H9 (cell line): ENCODE results near the gene PTPRR. TPM values are rescaled to one million over a fixed set of nuclear protein-coding genes. Genes with fewer than 3 reads are reported as not detected.

ENCODE experiments used
- DNase-seq: peaks from one replicate; pipeline ENCODE4 v3.0.0-alpha.2; 2017
- H2AFZ ChIP-seq: one replicate; pipeline ENCODE4 v1.6.1; 2013; ENCODE audit warnings: mild to moderate bottlenecking, low read length, control low read depth, moderate library complexity
- H2AK5ac ChIP-seq: 2 replicates; pipeline ENCODE4 v1.6.1; 2013; ENCODE audit warnings: low read length, control low read depth, mixed read lengths; ENCODE audit not compliant: insufficient read length
- H2BK120ac ChIP-seq: one replicate; pipeline ENCODE4 v1.6.1; 2013; ENCODE audit warnings: low read depth, mild to moderate bottlenecking, low read length, control low read depth, inconsistent platforms; ENCODE audit not compliant: poor library complexity, severe bottlenecking
- H2BK12ac ChIP-seq: 2 replicates; pipeline ENCODE4 v1.6.1; 2013; ENCODE audit warnings: low read length, control low read depth, mixed read lengths, low read depth; ENCODE audit not compliant: insufficient read length
- H2BK15ac ChIP-seq: 2 replicates; pipeline ENCODE4 v1.6.1; 2013; ENCODE audit warnings: low read depth, low read length, control low read depth
- H2BK20ac ChIP-seq: one replicate; pipeline ENCODE4 v1.6.1; 2013; ENCODE audit warnings: low read depth, mild to moderate bottlenecking, low read length, control low read depth, inconsistent platforms; ENCODE audit not compliant: poor library complexity, severe bottlenecking
- H2BK5ac ChIP-seq: 2 replicates; pipeline ENCODE4 v1.6.1; 2013; ENCODE audit warnings: low read length, control low read depth, mixed read lengths; ENCODE audit not compliant: insufficient read length
- H3K14ac ChIP-seq: 2 replicates; pipeline ENCODE4 v1.6.1; 2013; ENCODE audit warnings: low read length, control low read depth; ENCODE audit not compliant: insufficient read depth
- H3K18ac ChIP-seq: 2 replicates; pipeline ENCODE4 v1.6.1; 2013; ENCODE audit warnings: low read depth, mild to moderate bottlenecking, mixed read lengths, low read length, control low read depth; ENCODE audit not compliant: insufficient read length
- H3K23ac ChIP-seq: 2 replicates; pipeline ENCODE4 v1.6.1; 2013; ENCODE audit warnings: low read length, control low read depth, mixed read lengths, low read depth; ENCODE audit not compliant: insufficient read length
- H3K23me2 ChIP-seq: 2 replicates; pipeline ENCODE4 v1.6.1; 2013; ENCODE audit warnings: low read depth, mild to moderate bottlenecking, mixed read lengths, low read length, control low read depth; ENCODE audit not compliant: insufficient read length, poor library complexity, severe bottlenecking
- H3K27ac ChIP-seq: 2 replicates; pipeline ENCODE4 v1.5.1; 2013; ENCODE audit warnings: low read length, control low read depth, mixed read lengths, low read depth; ENCODE audit not compliant: insufficient read length
- H3K27me3 ChIP-seq: 2 replicates; pipeline ENCODE4 v1.6.1; 2013; ENCODE audit warnings: low read length, control low read depth, inconsistent platforms; ENCODE audit not compliant: insufficient read depth
- H3K4ac ChIP-seq: 2 replicates; pipeline ENCODE4 v1.6.1; 2013; ENCODE audit warnings: low read depth, mild to moderate bottlenecking, control low read depth, inconsistent platforms, low read length, moderate library complexity
- H3K4me1 ChIP-seq: 2 replicates; pipeline ENCODE4 v1.6.1; 2013; ENCODE audit warnings: low read length, control low read depth, inconsistent platforms; ENCODE audit not compliant: insufficient read depth
- H3K4me2 ChIP-seq: 2 replicates; pipeline ENCODE4 v1.6.1; 2013; ENCODE audit warnings: low read length, control low read depth, mixed read lengths; ENCODE audit not compliant: insufficient read length, insufficient read depth
- H3K56ac ChIP-seq: 2 replicates; pipeline ENCODE4 v1.6.1; 2013; ENCODE audit warnings: low read depth, mild to moderate bottlenecking, mixed read lengths, low read length, control low read depth; ENCODE audit not compliant: insufficient read length
- H3K79me1 ChIP-seq: 2 replicates; pipeline ENCODE4 v1.6.1; 2013; ENCODE audit warnings: low read depth, mild to moderate bottlenecking, moderate library complexity, low read length, control low read depth, inconsistent platforms; ENCODE audit not compliant: insufficient read depth, poor library complexity, severe bottlenecking
- H3K79me2 ChIP-seq: 2 replicates; pipeline ENCODE4 v1.6.1; 2013; ENCODE audit warnings: low read length, control low read depth, inconsistent platforms; ENCODE audit not compliant: insufficient read depth
- H3K9ac ChIP-seq: 2 replicates; pipeline ENCODE4 v1.6.1; 2013; ENCODE audit warnings: low read length, control low read depth, mixed read lengths; ENCODE audit not compliant: insufficient read length; ENCODE audit errors: extremely low read depth
- H3K9me3 ChIP-seq: one replicate; pipeline ENCODE4 v1.6.1; 2013; ENCODE audit warnings: low read depth, low read length, inconsistent platforms; ENCODE audit not compliant: control insufficient read depth
- H3T11ph ChIP-seq: one replicate; pipeline ENCODE4 v1.6.1; 2013; ENCODE audit warnings: mild to moderate bottlenecking, low read length, control low read depth, inconsistent platforms
- H4K20me1 ChIP-seq: one replicate; pipeline ENCODE4 v1.6.1; 2013; ENCODE audit not compliant: control insufficient read depth, insufficient read length, insufficient read depth
- H4K5ac ChIP-seq: 2 replicates; pipeline ENCODE4 v1.6.1; 2013; ENCODE audit warnings: low read depth, mild to moderate bottlenecking, mixed read lengths, low read length, control low read depth; ENCODE audit not compliant: insufficient read length
- H4K8ac ChIP-seq: replicated peaks from 2 replicates; pipeline ENCODE4 v1.6.1; 2013; ENCODE audit warnings: low read length, control low read depth, mixed read lengths, low read depth; ENCODE audit not compliant: insufficient read length
- H4K91ac ChIP-seq: 2 replicates; pipeline ENCODE4 v1.6.1; 2013; ENCODE audit warnings: low read depth, mild to moderate bottlenecking, moderate library complexity, mixed read lengths, low read length, control low read depth; ENCODE audit not compliant: insufficient read length
- H3K27ac Mint-ChIP-seq, 3 experiments: 2 replicates in 2 of 3; 3 replicates in 1 of 3; pipeline ENCODE4 v1.8.0; 2020 to 2021; ENCODE audit warnings: mixed read lengths in 3 of 3, mild to moderate bottlenecking in 1 of 3, moderate library complexity in 1 of 3
- H3K27me3 Mint-ChIP-seq: 2 replicates; pipeline ENCODE4 v1.8.0; 2021; ENCODE audit warnings: low read depth, mild to moderate bottlenecking, moderate library complexity, mixed read lengths
- H3K36me3 Mint-ChIP-seq, 3 experiments: 2 replicates in 2 of 3; 3 replicates in 1 of 3; pipeline ENCODE4 v1.8.0; 2020 to 2021; ENCODE audit warnings: low read depth in 3 of 3, mixed read lengths in 3 of 3; ENCODE audit not compliant: insufficient read depth in 1 of 3
- H3K4me1 Mint-ChIP-seq, 2 experiments: 2 replicates each; pipeline ENCODE4 v1.8.0; 2020; ENCODE audit warnings: mixed read lengths in 2 of 2
- H3K4me3 Mint-ChIP-seq, 2 experiments: 2 replicates in 1 of 2; 3 replicates in 1 of 2; pipeline ENCODE4 v1.8.0; 2020 to 2021; ENCODE audit warnings: mild to moderate bottlenecking in 2 of 2, mixed read lengths in 2 of 2, moderate library complexity in 1 of 2
- H3K9me3 Mint-ChIP-seq, 2 experiments: 2 replicates in 1 of 2; 3 replicates in 1 of 2; pipeline ENCODE4 v1.8.0; 2020; ENCODE audit warnings: mild to moderate bottlenecking in 2 of 2, mixed read lengths in 2 of 2, moderate library complexity in 1 of 2
- CTCF ChIP-seq: fragments of 200-600 bp; sonication (generic); conservative IDR thresholded peaks from 3 replicates; pipeline ENCODE4 v1.8.0; 2021; ENCODE audit warnings: antibody characterized with exemption, mild to moderate bottlenecking
- total RNA-seq: library from RNA; stranded (reverse); gene quantifications from 2 replicates; pipeline ENCODE4 v1.2.1, GENCODE V29; 2021

Gene PTPRR
- total RNA-seq, 1 experiment from 2014 or later, result 0.22 TPM

DNA sequence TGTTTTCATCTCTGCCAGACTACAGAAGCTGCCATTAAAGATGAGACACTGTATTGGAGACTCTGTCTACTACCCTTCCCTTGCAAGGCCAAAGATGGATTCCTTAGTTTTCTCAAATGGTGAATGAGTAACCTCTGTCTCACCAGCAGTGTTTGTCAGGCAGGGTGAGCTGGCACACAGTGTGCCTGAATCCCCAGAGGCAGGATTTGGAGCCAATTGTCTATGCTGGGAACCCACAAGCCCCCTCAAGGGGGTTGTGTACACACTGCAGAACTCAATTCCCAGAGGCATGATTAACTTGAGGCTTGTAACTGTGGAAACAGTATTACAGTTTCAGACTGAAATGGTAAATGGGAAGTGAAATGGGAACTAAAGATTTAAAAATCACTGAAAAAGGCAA, 146.5 kb downstream of the PTPRR start:
- DNase-seq, result no peak
- no peaks in the 10 kb centered on the region for H3K4me1 Mint-ChIP-seq
- Histone ChIP-seq H4K20me1 (no peaks in the 10 kb centered on the region), H3K23me2 (no peaks in the 10 kb centered on the region), H3K4me1 (no peaks in the 10 kb centered on the region), H3K9ac (no peak overlapping the region), H2BK5ac (no peak overlapping the region), H3K18ac (no peak overlapping the region), H3K27me3 (no peaks in the 10 kb centered on the region), H4K5ac (no peak overlapping the region), H2BK12ac (no peak overlapping the region), H3K79me2 (no peaks in the 10 kb centered on the region), H3K79me1 (no peaks in the 10 kb centered on the region), H3K14ac (no peak overlapping the region), H3K4ac (no peak overlapping the region), H3K4me2 (no peak overlapping the region), H2AK5ac (no peak overlapping the region), H2BK15ac (no peak overlapping the region), H3K9me3 (no peaks in the 10 kb centered on the region), H3K56ac (no peak overlapping the region), H2AFZ (no peak overlapping the region), H2BK20ac (no peak overlapping the region), H3K23ac (no peak overlapping the region), H4K91ac (no peak overlapping the region), H3T11ph (no peak overlapping the region), H3K27ac (no peak overlapping the region), H4K8ac (no peak overlapping the region), H2BK120ac (no peak overlapping the region)
- no peak for TF ChIP-seq CTCF
- no peaks in the 10 kb centered on the region for H3K36me3 Mint-ChIP-seq
- no peak overlapping the region for H3K4me3 Mint-ChIP-seq
- H3K27ac Mint-ChIP-seq, result no peak overlapping the region
- no peaks in the 10 kb centered on the region; a peak in 1 of 5 replicates for H3K9me3 Mint-ChIP-seq
- no peaks in the 10 kb centered on the region; the same call in 1 of the 2 replicates for H3K27me3 Mint-ChIP-seq
